ENCODE results near the gene EGLN2. TPM values are rescaled to one million over a fixed set of nuclear protein-coding genes. Genes with fewer than 3 reads are reported as not detected.
"Not testable (repeated sequence)": the region's sequence is repeated elsewhere in the genome, so short reads cannot be mapped to it uniquely, and the experiment has no call there.

The EGLN2 gene
- total RNA-seq, 1 experiment from 2014 or later: 115 TPM

- POLR2A ChIA-PET: not testable (repeated sequence)
These were observed 20.7 kb downstream of the EGLN2 start for GRCh38 chr19:40819479-40820234.

GRCh38 chr19:40822161-40822560 lies 23.2 kb downstream of the EGLN2 start:
- no peak overlapping the region for H3K27ac ChIP-seq (ENCODE audit: low read length)
- ChIA-PET POLR2A (interaction anchor here (0.5 kb wide), 1 partner anchor 159 kb away, joined by 4 read pairs; no protein-coding TSS in a partner anchor), CTCF (no interaction called here)
- no peaks in the 10 kb centered on the region for H3K36me3 ChIP-seq (ENCODE audit: control insufficient read depth, insufficient read depth, low read length)
- DNase-seq (ENCODE audit: low read depth, low spot score) (no peak), ATAC-seq (no peak)
- H3K27me3 ChIP-seq (ENCODE audit: control insufficient read depth, insufficient read depth, low read length): no peaks in the 10 kb centered on the region
- H3K4me3 ChIP-seq (ENCODE audit: low read depth in 2 of 2, low read length in 2 of 2): no peak overlapping the region
- no TSS peak for BruUV-seq (replicated peaks)
- peaks cover 4% of the 10 kb centered on the region; the same call in 1 of the 2 replicates for H3K4me1 ChIP-seq (ENCODE audit: control insufficient read depth, insufficient read depth, low read length)
- intact Hi-C loops (cut with micrococcal nuclease; ENCODE audit: unreplicated experiment): no loop called here
- TF ChIP-seq SIN3A (IDR thresholded peaks at IDR 0.05; ENCODE audit: borderline replicate concordance, insufficient read depth, low read depth, low read length) (no peak), POLR2AphosphoS5 (IDR thresholded peaks at IDR 0.05; ENCODE audit: low read depth, low read length) (no peak), TCF7L2 (IDR thresholded peaks at IDR 0.05; ENCODE audit: low read depth, low read length) (no peak), REST (IDR thresholded peaks at IDR 0.05; ENCODE audit: insufficient read depth in 1 of 2, low read depth in 2 of 2, low read length in 1 of 2) (no peak), CTCF (IDR thresholded peaks at IDR 0.05) (no peak)
- in situ Hi-C loops (cut with HindIII; ENCODE audit: low pct_unique_long_range_greater_than_20kb, low sequenced_read_pairs): no loop called here
- H3K9me3 ChIP-seq (ENCODE audit: control insufficient read depth, insufficient read depth, low read depth, low read length): no peaks in the 10 kb centered on the region

More at GRCh38 chr19:40819479-40820234, 20.7 kb downstream of the EGLN2 start:
- H3K4me1 ChIP-seq (ENCODE audit: control insufficient read depth, insufficient read depth, low read length); H3K9me3 ChIP-seq (ENCODE audit: control insufficient read depth, insufficient read depth, low read depth, low read length); H3K36me3 ChIP-seq (ENCODE audit: control insufficient read depth, insufficient read depth, low read length); BruUV-seq (replicated peaks); in situ Hi-C loops (cut with HindIII; ENCODE audit: low pct_unique_long_range_greater_than_20kb, low sequenced_read_pairs); H3K27me3 ChIP-seq (ENCODE audit: control insufficient read depth, insufficient read depth, low read length); H3K4me3 ChIP-seq (ENCODE audit: low read depth in 2 of 2, low read length in 2 of 2); DNase-seq (ENCODE audit: low read depth, low spot score); intact Hi-C loops (cut with micrococcal nuclease; ENCODE audit: unreplicated experiment); ATAC-seq: not testable (repeated sequence)
- peak overlapping the region; percentile 48; the same call in 1 of the 2 replicates for H3K27ac ChIP-seq (ENCODE audit: low read length)
- CTCF ChIA-PET: interaction anchor here (0.9 kb wide), 1 partner anchor 157 kb away, joined by 3 read pairs; no protein-coding TSS in a partner anchor
- peak; percentile 78 for TF ChIP-seq CTCF (IDR thresholded peaks at IDR 0.05)

- H3K27ac ChIP-seq (ENCODE audit: low read length); ATAC-seq; H3K4me3 ChIP-seq (ENCODE audit: low read depth in 2 of 2, low read length in 2 of 2); H3K4me1 ChIP-seq (ENCODE audit: control insufficient read depth, insufficient read depth, low read length); H3K9me3 ChIP-seq (ENCODE audit: control insufficient read depth, insufficient read depth, low read depth, low read length); H3K36me3 ChIP-seq (ENCODE audit: control insufficient read depth, insufficient read depth, low read length); intact Hi-C loops (cut with micrococcal nuclease; ENCODE audit: unreplicated experiment); H3K27me3 ChIP-seq (ENCODE audit: control insufficient read depth, insufficient read depth, low read length); DNase-seq (ENCODE audit: low read depth, low spot score); CTCF ChIA-PET; BruUV-seq (replicated peaks); in situ Hi-C loops (cut with HindIII; ENCODE audit: low pct_unique_long_range_greater_than_20kb, low sequenced_read_pairs): not testable (repeated sequence)
- POLR2A ChIA-PET: interaction anchor here (0.5 kb wide), 1 partner anchor 160 kb away, joined by 4 read pairs; no protein-coding TSS in a partner anchor
These were observed 23.9 kb downstream of the EGLN2 start for GRCh38 chr19:40822704-40823553.

GRCh38 chr19:40824916-40825315 lies 25.9 kb downstream of the EGLN2 start:
- H3K27ac ChIP-seq (ENCODE audit: low read length); ATAC-seq; H3K4me1 ChIP-seq (ENCODE audit: control insufficient read depth, insufficient read depth, low read length); H3K27me3 ChIP-seq (ENCODE audit: control insufficient read depth, insufficient read depth, low read length); POLR2A ChIA-PET; CTCF ChIA-PET; H3K4me3 ChIP-seq (ENCODE audit: low read depth in 2 of 2, low read length in 2 of 2); DNase-seq (ENCODE audit: low read depth, low spot score); BruUV-seq (replicated peaks); in situ Hi-C loops (cut with HindIII; ENCODE audit: low pct_unique_long_range_greater_than_20kb, low sequenced_read_pairs); H3K9me3 ChIP-seq (ENCODE audit: control insufficient read depth, insufficient read depth, low read depth, low read length); intact Hi-C loops (cut with micrococcal nuclease; ENCODE audit: unreplicated experiment); H3K36me3 ChIP-seq (ENCODE audit: control insufficient read depth, insufficient read depth, low read length): not testable (repeated sequence)
